Heart left ventricle (tissue), 13 donors: Measurements from ENCODE around the gene HSPE1.

Experiments used
- CTCF ChIP-seq, 12 donors: fragments of 200-600 bp; sonication (generic) in 4 of 12; IDR thresholded peaks; one replicate each; pipeline versions ENCODE4 v1.5.0 to v1.8.0; 2018 to 2022; ENCODE audit warnings: antibody characterized with exemption in 12 of 12, mild to moderate bottlenecking in 5 of 12
- POLR2A ChIP-seq, 2 donors: fragments of 450-650 bp; IDR thresholded peaks; one replicate each; pipeline ENCODE4 v1.6.1; 2017; ENCODE audit warnings: antibody characterized with exemption in 2 of 2, mild to moderate bottlenecking in 2 of 2, moderate library complexity in 2 of 2
- donor health status: ischemic (EF 13 %, LVEDD 7.1; RV severe dilation, severe dysfunction).
- donor health status: DM: no; HTN: yes; CAD: no.
- donor health status: DM: no; HTN: no; CAD: no.
- donor health status: ischemic (EF 25% LVEDD 6.9; RV normal size, moderate dysfunction).
- donor health status: ischemic (EF 25% LVEDD 5.7; RV mildly dilated, moderate dysfunction).
- donor health status: ischemic (EF 35%, LVEDD 5.7; RV mildly dilated, moderate dysfunction).
- donor health status: nonischemic (EF 11% LVEDD 7.7; RV severe dilation, severe dysfunction).
- donor health status: DM: yes; HTN: yes; CAD: no.
- donor health status: PGD.
- donor health status: ischemic (EF 29% LVEDD 5.4; RV normal size, mild dysfunction).
- donor health status: nonischemic (EF 23%, LVEDD 6.1; RV moderate dilation, normal function).

DNA sequence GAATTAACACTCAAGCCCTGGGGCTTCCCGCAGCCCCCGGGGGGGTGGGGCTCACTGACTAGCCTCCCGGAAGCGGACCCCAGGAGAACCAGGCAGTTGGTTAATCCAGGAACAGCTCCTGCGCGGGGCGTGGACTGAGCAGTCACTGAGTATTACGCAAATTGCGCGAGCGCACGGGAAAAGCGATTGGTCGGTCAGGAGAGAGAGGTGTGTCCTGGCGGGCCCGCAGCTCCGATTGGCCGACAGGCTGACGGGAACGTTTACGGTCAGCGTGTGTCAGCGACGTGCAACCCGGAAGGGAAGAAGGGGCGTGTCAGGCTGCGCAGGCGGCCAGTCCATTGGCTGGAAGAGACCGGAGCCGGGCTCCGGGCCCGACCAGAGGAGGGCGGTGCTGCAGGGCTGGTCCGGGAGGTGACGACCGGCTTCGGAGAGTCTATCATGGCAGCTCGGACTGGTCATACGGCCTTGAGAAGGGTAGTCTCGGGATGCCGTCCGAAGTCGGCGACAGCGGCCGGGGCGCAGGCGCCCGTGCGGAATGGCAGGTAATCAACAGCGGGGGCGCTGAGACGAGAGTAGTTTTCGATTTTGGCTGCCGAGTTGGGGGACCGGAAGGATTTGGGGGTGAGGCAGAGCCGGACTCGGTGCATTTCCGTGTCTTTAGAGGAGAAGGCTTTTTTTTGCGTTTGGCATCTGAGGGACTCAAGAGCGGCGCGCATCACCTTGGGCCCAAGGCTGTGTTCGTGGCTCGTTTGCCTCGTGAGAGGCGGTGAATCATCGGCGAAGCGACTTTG, 46.9 kb upstream of the HSPE1 start, which contains the start of gene COQ10B:
- peak in 11 of 12 donors; percentile 6 to 71 (median 42) for TF ChIP-seq CTCF (IDR thresholded peaks at IDR 0.05)
- TF ChIP-seq POLR2A (IDR thresholded peaks at IDR 0.05), result peak; percentile 36 to 89
